Stimulated activated CD4-positive, alpha-beta T cell treated with anti-CD3 and anti-CD28 coated beads, Interleukin-12 subunit alpha, Interleukin-12 subunit beta, amount 100 ng/mL, for 4 hours (primary cell): Measurements from ENCODE around the gene IER2.
A peak's percentile ranks its signal among the peaks of the same experiment; 100 is the strongest.

Experiments used
- DNase-seq: peaks from one replicate; pipeline ENCODE4 v3.0.0-alpha.2; 2020

The IER2 gene

GRCh38 chr19:13119627-13120026 is 30.6 kb upstream of the IER2 start:
- DNase-seq, result no peak

- DNase-seq, result no peak
Observed at GRCh38 chr19:13120031-13120430, 30.2 kb upstream of the IER2 start.

- no peak for DNase-seq
Observed at GRCh38 chr19:13120817-13121216, 29.4 kb upstream of the IER2 start.

GRCh38 chr19:13121551-13122274 is 28.5 kb upstream of the IER2 start:
- DNase-seq, result no peak

- DNase-seq, result no peak
Observed at GRCh38 chr19:13122275-13122878, 27.8 kb upstream of the IER2 start.

GRCh38 chr19:13122980-13123957 is 26.9 kb upstream of the IER2 start:
- DNase-seq, result no peak

- no peak for DNase-seq
Observed at GRCh38 chr19:13127051-13127450, 23.2 kb upstream of the IER2 start.

GRCh38 chr19:13127811-13128575 is 22.2 kb upstream of the IER2 start:
- DNase-seq, result no peak

GRCh38 chr19:13128583-13128982 is 21.6 kb upstream of the IER2 start:
- DNase-seq, result no peak

- DNase-seq, result no peak
Observed at GRCh38 chr19:13129384-13129783, 20.8 kb upstream of the IER2 start.

GRCh38 chr19:13130886-13131490 is 19.2 kb upstream of the IER2 start:
- DNase-seq, result no peak

GRCh38 chr19:13132471-13133180 is 17.6 kb upstream of the IER2 start:
- peak; percentile 41 for DNase-seq

GRCh38 chr19:13133241-13133870 is 16.9 kb upstream of the IER2 start:
- no peak for DNase-seq

- no peak for DNase-seq
Observed at GRCh38 chr19:13134626-13135025, 15.6 kb upstream of the IER2 start.

GRCh38 chr19:13135068-13136062 is 14.8 kb upstream of the IER2 start:
- no peak for DNase-seq

GRCh38 chr19:13137290-13137794 is 12.9 kb upstream of the IER2 start:
- no peak for DNase-seq

- no peak for DNase-seq
Observed at GRCh38 chr19:13138171-13138915, 11.9 kb upstream of the IER2 start.

GRCh38 chr19:13138916-13139198 is 11.4 kb upstream of the IER2 start:
- DNase-seq, result no peak

GRCh38 chr19:13139633-13140311 is 10.4 kb upstream of the IER2 start:
- DNase-seq, result no peak
